Measurements from ENCODE around the gene BCL2. TPM values are rescaled to one million over a fixed set of nuclear protein-coding genes. Genes with fewer than 3 reads are reported as not detected.

Gene BCL2
- total RNA-seq, 1 donor from 2014 or later, result 145 TPM

GRCh38 chr18:63302636-63303405 lies 16.7 kb downstream of the BCL2 start:
- ChIA-PET CTCF (interaction anchor here (1.0 kb wide), 1 partner anchor 172 kb away, joined by 4 read pairs; no protein-coding TSS in a partner anchor), POLR2A (interaction anchor here (1.2 to 3.0 kb wide), 2 partner anchors 9 to 10 kb away, joined by 3 to 15 read pairs; no protein-coding TSS in a partner anchor)
- H3K36me3 Mint-ChIP-seq (ENCODE audit: low read depth), result peaks cover 76% of the 10 kb centered on the region
- no peak for DNase-seq
- peaks cover 90% of the 10 kb centered on the region for H3K4me1 Mint-ChIP-seq
- peak overlapping the region; percentile 46 for H3K4me3 Mint-ChIP-seq
- no peak for ATAC-seq (ENCODE audit: low read depth)
- TF ChIP-seq CTCF (IDR thresholded peaks at IDR 0.05), result no peak
- no peaks in the 10 kb centered on the region for H3K27me3 Mint-ChIP-seq
- intact Hi-C loops (cut with micrococcal nuclease), result loop anchor here (1.0 kb wide), 1 partner anchor 10 kb away; no protein-coding TSS in a partner anchor
- H3K27ac Mint-ChIP-seq, result peak overlapping the region; percentile 65
- no peaks in the 10 kb centered on the region for H3K9me3 Mint-ChIP-seq

GRCh38 chr18:63302220-63302619 lies 17.3 kb downstream of the BCL2 start:
- H3K4me3 Mint-ChIP-seq, result no peak overlapping the region
- TF ChIP-seq CTCF (IDR thresholded peaks at IDR 0.05), result no peak
- ChIA-PET CTCF (interaction anchor here (1.0 to 1.3 kb wide), 2 partner anchors 15 to 171 kb away, joined by 4 read pairs; no protein-coding TSS in a partner anchor), POLR2A (interaction anchor here (0.7 to 3.0 kb wide), 2 partner anchors 9 to 128 kb away, joined by 3 to 15 read pairs; no protein-coding TSS in a partner anchor)
- peak overlapping the region; percentile 69 for H3K27ac Mint-ChIP-seq
- intact Hi-C loops (cut with micrococcal nuclease), result no loop called here
- DNase-seq (no peak), ATAC-seq (ENCODE audit: low read depth) (no peak)
- H3K36me3 Mint-ChIP-seq (ENCODE audit: low read depth), result peaks cover 79% of the 10 kb centered on the region
- H3K27me3 Mint-ChIP-seq, result no peaks in the 10 kb centered on the region
- H3K4me1 Mint-ChIP-seq, result peaks cover 86% of the 10 kb centered on the region
- H3K9me3 Mint-ChIP-seq, result no peaks in the 10 kb centered on the region

DNA sequence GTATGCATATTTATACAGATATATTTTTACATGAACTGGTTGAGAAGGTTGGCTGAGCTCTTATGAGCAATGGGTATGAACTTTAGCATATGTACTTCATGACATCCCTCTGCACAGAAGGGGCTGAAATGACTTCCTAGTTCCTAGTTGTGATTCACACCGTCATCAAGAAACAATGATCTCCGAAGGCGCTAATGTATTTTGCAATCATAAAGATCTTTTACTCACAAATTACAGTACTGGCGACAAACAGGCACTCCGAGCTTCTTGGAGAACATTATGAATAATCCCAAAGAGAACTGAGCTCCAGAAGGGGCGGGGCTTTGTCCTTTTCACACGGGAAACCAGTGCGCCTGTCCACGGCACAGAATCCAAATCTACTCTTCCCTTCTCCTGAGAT lies 18.1 kb downstream of the BCL2 start:
- Mint-ChIP-seq H3K27me3 (no peaks in the 10 kb centered on the region), H3K9me3 (no peaks in the 10 kb centered on the region), H3K4me3 (no peak overlapping the region), H3K27ac (peak overlapping the region; percentile 69), H3K36me3 (ENCODE audit: low read depth) (peaks cover 76% of the 10 kb centered on the region), H3K4me1 (peaks cover 81% of the 10 kb centered on the region)
- DNase-seq (no peak), ATAC-seq (ENCODE audit: low read depth) (no peak)
- no peak for TF ChIP-seq CTCF (IDR thresholded peaks at IDR 0.05)
- intact Hi-C loops (cut with micrococcal nuclease), result no loop called here
- ChIA-PET POLR2A (interaction anchor here (0.7 to 3.0 kb wide), 2 partner anchors 10 to 127 kb away, joined by 3 to 15 read pairs; no protein-coding TSS in a partner anchor), CTCF (interaction anchor here (1.0 to 1.3 kb wide), 2 partner anchors 16 to 170 kb away, joined by 4 read pairs; no protein-coding TSS in a partner anchor)

DNA sequence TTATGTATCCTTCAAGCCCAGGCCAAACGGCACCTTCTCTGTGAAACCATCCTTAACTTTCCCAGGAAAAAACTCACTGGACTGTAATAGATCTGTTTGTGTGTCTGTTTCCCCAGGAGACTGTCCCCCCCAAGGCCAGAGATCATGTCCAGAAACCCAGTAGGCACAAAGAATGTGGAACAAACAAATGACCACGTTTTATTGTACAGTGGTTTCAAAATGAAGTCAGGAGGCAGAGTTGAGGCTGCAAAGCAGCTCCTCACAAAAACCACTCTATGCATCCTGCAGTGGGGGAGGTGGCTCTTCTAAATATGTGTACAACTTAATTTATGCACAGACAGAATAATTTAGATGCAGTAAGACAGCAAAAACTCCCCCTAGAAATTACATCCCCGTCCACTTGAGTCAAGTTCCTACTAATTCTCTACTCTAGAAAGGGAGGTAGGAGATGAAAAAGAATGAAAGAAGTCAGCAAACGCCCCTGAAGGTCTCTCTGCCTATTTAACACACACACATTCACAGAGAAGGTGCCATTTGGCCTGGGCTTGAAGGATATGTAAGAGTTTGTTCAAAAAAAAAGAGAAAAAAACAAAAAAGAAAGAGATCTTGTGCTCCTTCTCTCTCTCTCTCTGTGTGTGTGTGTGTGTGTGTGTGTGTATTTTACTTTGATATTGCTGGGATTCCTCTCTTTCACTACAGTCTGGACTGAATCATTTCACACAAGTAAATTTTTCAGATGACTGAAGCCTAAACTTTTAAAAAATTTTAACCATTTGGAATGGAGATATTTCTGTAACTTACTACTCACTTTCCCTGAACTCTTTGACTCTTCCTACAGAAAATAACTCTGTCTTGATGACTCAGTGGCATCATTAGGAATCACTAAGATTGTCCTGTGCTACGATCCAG lies 19.5 kb downstream of the BCL2 start:
- ATAC-seq (ENCODE audit: low read depth) (peak; percentile 53), DNase-seq (no peak)
- Mint-ChIP-seq H3K36me3 (ENCODE audit: low read depth) (peaks cover 78% of the 10 kb centered on the region), H3K9me3 (no peaks in the 10 kb centered on the region), H3K27ac (peak overlapping the region; percentile 77), H3K4me1 (peaks cover 83% of the 10 kb centered on the region), H3K4me3 (no peak overlapping the region), H3K27me3 (no peaks in the 10 kb centered on the region)
- intact Hi-C loops (cut with micrococcal nuclease), result no loop called here
- POLR2A ChIA-PET, result interaction anchor here (0.6 to 1.4 kb wide), 6 partner anchors 8 to 127 kb away, joined by 3 to 4 read pairs (median 4); no protein-coding TSS in a partner anchor
- CTCF ChIA-PET, result interaction anchor here (2.2 kb wide), 1 partner anchor 17 kb away, joined by 6 read pairs; no protein-coding TSS in a partner anchor
- TF ChIP-seq CTCF (IDR thresholded peaks at IDR 0.05), result no peak
